Activated gamma-delta T cell treated with anti-CD3 and anti-CD28 coated beads, Interleukin-2, amount 50 U/mL, for 16 hours (primary cell): ENCODE data around the gene NT5C.
A peak's percentile ranks its signal among the peaks of the same experiment; 100 is the strongest.
"Not testable (repeated sequence)": the region's sequence is repeated elsewhere in the genome, so short reads cannot be mapped to it uniquely, and the experiment has no call there.

Experiments
- DNase-seq: peaks from one replicate; pipeline ENCODE4 v3.0.0-alpha.2; 2020; ENCODE audit warnings: low read depth

The NT5C gene

DNA sequence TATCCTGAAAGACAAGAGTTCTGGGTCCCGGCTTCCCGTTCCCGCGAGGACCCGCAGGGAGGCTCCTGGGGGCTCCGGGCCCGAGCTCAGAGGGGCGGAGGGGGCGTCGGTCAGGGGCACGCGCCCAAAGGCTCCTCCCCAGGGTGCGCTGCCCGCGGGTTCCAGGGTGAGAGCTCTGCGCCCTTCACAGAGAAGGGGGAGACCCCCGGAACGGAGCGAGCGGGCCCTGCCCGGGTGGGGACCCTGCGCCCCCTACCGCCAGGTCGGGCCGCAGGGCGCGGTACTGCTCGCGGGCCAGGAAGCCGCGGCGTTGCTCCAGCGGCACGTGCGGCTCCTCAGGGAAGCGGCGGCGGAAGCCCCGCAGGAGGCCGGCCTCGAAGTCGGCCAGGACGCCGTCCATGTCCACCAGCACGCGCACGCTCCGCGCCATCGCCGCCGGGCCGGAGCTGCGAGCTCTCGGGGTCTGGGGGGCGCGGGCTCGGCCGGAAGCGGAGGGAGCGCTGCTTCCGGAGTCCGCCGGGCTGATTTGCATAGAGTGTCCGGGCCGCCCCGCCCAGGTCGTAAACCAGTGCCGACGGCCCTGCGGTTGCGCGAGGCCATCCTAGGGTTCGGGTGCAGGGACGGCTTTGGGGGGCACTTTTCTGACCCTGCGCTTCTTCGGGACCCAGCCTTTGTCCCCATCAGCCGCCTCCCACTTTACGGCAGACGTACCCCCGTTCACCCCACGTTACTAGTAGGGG, at the start of gene NT5C:
Gene NT5C (minus strand): TSS at position 465 of the 740 bp plus-strand sequence. CDS start 35 bp downstream, at position 430.
- peak; percentile 41 for DNase-seq

DNA sequence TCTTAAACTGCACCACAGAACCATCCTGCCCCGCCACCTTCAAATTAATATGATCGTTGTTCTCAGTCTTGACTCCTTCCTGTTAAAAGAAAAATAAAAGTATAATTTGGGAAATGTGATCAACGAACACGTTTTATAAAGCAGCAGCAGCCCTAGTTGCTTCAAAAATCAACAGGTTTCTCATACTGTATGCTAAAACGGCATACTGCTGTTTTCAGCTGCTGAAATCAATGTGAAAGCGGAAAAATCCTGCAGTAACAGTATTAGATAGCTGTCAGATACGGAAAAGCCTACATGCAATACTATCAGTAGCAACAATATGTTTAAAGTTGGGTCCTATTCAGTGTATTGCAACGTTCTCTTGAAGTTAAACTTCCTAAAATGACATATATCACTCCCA, 49.6 kb upstream of the NT5C start:
- DNase-seq: no peak

DNA sequence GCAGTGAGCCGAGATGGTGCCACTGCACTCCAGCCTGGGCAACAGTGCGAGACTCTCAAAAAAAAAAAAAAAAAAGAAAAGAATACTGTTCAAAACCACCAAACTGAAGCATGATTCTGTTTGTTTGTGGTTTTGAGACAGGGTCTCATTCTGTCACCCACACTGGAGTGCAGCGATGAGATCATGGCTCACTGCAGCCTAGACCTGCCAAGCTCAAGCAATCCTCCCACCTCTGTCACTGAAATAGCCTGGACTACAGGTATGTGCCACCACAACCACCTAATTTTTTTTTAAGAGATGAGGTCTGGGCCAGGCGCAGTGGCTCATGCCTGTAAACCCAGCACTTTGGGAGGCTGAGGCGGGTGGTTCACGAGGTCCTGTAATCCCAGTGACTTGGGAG, 46.9 kb upstream of the NT5C start:
- no peak for DNase-seq

DNA sequence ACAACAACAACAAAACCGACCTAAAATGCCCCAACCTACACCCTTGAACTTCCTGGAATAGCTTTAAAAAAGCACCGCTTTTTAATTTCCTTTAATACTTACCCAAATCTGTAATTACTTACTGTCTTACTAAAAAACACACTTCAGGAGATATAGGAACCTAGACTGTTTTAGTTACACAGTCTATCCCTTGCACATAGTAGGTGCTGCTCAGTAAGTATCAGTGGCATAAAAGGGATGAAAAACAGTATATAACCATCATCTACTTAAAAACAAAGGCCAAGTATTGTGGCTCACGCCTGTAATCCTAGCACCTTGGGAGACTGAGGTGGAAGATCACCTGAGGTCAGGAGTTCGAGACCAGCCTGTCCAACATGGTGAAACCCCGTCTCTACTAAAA, 45.1 kb upstream of the NT5C start:
- DNase-seq: no peak

DNA sequence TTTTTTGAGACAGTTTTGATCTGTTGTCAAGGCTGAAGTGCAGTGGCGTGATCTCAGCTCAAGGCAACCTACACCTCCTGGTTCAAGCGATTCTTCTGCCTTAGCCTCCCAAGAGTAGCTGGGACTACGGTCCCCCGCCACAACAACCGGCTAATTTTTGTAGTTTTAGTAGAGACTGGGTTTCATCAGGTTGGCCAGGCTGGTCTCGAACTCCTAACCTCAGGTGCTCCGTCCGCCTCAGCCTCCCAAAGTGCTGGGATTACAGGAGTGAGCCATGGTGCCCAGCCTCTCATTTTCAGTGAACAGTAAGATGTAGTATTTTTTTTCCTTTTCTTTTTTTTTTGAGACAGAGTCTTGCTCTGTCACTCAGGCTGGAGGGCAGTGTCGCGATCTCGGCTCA, 43.5 kb upstream of the NT5C start:
- DNase-seq: no peak

DNA sequence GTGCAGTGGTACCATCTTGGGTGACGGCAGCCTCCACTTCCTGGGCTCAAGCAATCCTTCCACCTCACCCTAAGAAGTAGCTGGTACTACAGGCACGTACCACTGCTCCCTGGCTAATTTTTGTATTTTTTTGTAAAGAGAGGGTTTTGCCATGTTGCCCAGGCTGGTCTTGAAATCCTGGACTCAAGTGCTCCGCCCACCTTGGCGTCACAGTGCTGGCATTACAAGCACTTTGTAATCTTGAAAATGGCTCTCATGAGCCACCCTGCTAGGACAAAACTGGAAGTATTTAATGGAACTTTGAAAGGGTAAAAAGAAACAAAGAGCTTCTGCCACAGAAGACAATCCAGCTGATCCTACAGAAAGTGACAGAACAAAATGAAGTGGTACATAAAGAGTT, 42.0 kb upstream of the NT5C start:
- no peak for DNase-seq

DNA sequence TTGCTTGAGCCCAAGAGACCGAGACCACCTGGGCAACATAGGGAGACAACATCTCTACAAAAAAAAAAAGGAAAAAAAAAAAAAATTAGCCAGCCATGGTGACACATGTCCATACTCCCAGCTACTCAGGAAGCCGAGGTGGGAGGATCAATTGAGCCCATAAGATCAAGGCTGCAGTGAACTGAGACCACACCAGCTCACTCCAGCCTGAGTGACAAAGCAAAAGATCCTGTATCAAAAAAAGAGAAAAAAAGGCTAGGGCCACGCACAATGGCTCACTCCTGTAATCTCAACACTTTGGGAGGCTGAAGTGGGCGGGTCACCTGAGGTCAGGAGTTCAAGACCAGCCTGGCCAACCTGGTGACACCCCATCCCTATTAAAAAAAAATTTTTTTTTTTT, 37.5 kb upstream of the NT5C start:
- DNase-seq: no peak

DNA sequence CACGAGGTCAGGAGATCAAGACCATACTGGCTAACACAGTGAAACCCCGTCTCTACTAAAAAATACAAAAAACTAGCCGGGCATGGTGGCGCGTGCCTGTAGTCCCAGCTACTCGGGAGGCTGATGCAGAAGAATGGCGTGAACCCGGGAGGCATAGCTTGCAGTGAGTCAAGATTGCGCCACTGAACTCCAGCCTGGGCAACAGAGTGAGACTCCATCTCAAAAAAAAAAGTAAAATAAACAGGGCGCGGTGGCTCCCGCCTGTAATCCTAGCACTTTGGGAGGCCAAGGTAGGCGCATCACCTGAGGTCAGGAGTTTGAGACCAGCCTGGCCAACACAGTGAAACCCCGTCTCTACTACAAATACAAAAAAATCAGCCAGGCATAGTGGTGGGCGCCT, 33.1 kb upstream of the NT5C start:
- not testable (repeated sequence) for DNase-seq

DNA sequence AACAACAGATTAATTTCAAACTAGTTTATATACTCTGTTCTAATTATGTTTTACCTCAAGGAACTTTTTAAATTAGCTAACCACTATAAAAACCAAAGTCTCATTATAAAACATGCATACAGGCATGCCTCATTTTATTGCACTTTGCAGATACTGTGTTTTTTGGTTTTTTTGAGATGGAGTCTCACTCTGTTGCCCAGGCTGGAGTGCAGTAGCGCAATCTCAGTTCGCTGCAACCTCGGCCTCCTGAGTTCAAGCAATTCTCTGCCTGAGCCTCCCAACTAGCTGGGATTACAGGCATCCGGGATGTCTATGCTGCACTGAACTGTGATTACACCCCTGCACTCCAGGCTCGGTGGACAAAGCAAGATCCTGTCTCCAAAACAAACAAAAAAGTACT, 31.5 kb upstream of the NT5C start:
- DNase-seq: no peak

DNA sequence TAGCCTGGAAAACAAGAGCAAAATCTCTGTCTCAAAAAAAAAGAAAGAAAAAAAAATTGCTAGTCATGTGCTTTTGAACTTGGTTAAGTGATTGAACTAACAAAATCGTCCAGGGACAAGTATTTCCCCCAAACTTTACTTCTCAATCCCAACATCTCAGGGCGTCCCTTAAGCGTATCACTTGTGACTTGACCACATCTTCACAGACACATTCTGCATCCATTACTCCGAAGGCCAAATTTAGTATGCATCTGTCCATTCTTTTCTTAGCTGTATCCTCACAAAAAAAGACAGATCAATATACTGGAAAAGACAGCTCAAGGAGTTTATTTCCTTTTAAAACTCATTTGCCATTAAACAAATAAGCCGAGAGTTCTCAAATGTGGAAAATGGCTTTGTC, 28.7 kb upstream of the NT5C start:
- no peak for DNase-seq

DNA sequence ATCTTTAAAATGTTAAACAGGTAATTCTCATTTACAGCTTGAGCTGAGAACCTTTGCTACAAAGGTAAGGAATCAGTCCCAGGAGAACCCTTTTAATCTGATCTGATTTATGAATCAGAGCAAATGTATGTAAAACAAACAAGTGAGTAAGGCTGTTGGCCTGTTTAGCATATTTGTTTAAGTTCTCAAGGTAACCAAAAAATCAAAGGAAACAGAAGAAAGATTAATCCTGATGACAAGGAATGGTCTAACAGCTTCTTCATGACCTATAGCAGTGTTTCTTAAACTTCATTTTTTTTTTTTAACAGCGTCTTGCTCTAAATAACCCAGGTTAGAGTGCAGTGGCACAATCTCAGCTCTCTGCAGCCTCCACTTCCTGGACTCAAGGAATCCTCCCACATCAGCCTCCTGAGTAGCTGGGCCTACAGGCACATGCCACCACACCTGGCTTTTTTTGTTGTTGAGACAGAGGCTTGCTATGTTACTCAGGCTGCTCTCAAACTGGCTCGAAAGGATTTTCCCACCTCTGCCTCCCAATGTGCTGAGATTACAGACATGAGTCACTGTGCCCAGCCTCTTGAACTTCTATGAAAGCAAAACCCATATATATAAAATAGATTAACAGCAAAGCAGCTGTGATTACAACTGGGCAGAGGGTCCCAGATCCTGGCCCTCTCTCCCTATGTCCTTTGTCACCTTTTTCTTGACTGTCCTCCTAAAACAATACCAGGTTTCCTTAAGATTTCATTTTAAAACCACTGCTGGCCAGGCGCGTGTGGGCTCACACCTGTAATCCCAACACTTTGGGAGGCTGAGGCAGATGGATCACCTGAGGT, 27.9 kb upstream of the NT5C start:
- DNase-seq: no peak

DNA sequence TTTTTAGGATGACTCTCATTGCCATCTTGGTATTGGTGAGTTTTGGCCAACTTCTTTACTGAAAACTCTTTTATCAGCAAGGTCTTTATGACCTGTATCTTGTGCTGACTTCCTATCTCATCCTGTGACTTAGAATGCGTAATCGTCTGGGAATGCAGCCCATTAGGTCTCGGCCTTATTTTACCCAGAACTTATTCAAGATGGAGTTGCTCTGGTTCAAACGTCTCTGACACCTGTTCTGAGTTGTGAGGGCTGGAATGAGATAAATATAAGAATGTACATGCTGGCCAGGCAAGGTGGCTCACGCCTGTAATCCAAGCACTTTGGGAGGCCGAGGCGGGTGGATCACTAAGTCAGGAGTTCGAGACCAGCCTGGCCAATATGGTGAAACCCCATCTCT, 26.9 kb upstream of the NT5C start:
- not testable (repeated sequence) for DNase-seq

DNA sequence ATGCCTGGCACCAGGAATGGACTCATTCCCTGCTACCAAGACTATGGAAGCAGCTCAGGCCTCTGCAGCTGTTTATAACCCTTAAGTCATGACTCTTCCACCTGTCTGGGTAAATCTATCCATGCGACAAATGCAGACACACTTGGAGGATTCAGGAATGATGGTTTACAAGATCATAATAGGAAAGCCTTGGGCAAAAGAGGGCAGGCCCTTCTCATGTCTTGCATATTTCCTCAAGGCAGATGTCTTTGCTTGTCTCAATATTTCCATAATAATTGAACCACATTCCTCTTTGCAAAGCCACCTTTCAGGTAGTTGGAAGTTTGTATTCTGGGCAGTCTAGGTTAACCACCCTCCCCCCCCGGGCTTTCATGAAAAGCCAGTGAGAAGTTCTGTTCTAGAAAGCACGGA, 23.7 kb upstream of the NT5C start:
- no peak for DNase-seq

DNA sequence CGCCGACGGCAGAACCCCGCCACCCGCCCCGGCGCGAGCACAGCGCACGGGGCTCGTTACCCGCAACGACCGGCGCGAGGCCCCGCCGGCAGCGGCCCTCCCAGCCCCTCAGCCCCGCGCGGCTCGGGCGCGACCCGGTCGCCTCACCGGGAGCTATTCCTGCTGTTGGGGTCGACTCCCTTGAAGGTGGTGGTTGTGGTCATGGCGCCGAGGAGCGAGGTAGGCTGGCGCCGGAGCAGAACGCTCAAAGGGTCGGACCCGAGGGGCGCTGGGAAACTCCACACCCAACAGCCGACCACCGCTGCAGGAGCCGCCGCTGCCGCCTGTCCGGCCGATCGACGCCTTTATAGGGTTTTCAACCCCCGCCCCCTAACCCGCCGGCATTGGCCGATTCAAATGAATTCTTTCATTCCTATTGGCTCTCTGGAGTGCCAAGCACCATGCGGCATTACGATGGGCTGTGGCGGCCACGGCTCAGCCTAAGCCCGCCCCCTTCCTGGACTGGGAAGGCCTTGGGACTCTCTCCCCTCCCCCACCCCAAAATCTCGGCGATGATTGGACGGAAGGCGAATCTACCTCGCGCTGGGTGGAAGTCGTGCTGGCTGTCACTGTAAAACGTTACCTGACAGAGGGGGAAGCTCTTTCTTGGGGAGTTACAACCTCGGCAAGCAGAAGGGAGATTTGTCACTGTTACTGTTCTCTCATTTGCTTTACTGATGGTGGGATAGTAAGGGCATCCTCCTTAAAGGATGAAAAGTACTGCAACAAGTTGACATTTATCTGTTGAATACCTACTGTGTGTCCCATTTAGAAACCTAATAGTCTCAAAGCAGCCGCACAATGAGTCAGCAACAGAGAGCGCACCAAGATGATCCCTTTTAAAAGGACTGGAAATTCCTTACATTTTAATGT, 22.9 kb upstream of the NT5C start, which contains the start of gene JPT1:
Gene JPT1 (minus strand): TSS at position 318 of the 912 bp plus-strand sequence. CDS start 115 bp downstream, at position 203.
- DNase-seq: peak; percentile 94

DNA sequence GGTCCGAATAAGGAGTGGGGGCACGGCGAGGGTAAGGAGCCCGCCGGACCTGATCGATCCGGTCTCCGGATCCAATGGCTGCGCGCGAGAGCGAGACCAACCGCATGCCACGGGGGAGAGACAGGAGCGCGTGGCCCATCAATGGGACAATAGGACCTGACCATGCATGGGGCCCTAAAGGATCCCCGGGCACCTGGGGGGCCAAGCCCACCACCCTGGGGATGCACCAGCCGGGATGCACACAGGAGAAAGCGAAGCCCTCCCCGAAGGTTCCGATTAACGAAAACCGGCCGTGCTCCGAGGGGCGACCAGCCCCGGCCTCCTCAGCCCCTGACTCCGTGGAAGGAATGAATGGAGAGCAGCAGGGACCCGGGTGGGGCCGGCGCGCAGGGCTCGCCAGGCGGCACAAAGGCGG, 22.2 kb upstream of the NT5C start:
- DNase-seq: no peak

DNA sequence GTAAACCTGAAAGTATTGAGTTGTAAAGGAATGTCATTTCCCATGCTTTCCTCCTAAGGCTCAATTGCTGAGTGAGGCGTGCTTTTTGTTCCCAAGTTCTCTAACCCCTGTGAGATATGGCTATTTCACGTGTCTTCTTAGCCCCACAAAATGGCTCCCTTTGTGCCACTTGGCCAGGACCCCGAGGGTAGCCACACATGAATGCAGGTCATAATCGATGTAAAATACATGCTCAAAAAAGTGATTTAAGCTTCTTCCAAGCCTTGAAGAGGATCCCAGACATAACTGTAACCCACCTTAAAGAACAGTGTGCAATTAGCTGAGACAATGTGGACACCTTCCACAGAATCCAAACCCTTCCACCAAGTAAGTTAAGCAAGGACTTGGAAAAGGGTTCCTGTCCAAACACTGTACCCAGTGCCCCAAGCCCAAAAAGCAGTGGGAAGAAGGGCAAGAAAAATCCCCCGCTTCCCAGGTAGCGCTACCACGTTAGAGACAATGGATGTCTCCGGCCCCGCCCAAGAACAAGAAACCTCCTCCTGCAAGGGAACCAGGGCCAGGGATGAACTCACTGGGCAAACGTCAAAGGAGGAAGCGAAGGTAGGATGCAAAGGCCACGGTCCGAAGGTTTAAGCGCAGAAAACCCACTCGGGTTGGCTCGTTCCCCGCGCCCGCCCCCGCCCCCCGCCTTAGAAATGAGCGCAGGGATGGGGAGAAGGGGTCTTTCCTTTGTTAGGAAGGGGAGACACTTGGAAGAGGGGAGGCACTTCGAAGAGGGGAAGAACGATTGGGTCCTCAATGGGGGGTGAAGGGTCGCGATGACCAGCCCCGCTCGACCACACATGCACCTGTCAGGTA, 21.6 kb upstream of the NT5C start:
- DNase-seq: no peak

DNA sequence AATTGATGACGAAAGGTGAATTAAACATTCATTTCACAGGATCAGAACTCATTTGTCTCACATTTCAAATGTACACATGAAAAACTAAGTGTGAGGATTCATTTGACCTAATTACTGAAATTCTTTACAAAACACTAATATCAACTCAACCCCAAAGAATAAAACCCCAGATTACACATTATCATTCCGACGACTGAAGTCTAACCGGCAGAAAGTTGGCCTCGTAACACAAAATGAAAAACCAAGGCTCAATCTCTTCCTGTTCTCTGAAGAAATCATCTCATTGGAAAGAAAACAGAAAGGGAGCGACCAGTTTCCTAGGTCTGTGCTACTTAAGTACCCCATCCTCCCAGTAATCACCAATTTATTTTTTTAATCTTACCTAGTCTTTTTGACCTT, 21.0 kb upstream of the NT5C start:
- no peak for DNase-seq

DNA sequence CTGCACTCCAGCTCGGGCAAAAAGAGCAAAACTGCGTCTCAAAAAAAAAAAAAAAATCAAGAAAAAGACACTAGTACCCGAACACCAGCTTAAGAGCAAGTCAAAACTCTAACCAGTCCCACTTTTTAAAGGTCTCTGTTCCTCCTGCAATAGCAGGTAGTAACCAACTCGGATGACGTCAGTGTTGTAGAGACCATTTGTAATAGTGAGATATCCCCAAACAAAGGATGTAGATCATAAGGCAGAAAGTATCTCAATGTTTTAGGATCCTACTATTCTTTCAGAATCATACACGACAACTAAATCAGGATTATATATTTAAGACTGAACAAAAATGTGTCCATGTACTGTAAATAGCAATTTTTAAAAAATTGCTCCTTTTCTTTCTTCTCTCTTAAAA, 20.4 kb upstream of the NT5C start:
- no peak for DNase-seq

DNA sequence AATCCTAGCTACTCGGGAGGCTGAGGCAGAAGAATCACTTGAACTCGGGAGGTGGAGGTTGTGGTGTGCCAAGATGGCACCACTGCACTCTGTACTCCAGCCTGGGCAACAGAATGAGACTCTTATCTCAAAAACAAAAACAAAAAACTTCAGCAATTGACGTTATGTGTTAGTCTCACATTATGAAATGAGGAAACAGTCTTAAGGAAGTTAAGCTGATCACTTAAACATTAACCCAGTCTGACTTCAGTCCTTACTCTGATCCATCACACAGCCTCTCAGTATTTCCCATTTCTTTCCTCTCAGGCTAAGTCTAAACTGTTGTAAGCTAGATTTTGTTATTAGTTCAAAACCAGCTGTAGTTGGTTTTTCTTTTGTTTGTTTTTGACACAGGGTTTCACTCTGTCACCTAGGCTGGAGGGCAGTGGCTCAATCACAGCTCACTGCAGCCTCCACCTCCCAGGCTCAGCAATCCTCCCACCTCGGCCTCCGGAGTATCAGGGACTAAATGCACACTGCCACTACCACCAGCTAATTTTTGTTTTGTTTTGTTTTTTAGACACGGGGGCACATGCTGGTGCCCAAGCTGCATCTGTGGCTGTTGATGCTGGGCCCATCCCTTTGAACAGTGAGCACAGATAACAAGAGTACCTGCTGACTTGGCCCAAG, 16.5 kb upstream of the NT5C start:
- DNase-seq: no peak

DNA sequence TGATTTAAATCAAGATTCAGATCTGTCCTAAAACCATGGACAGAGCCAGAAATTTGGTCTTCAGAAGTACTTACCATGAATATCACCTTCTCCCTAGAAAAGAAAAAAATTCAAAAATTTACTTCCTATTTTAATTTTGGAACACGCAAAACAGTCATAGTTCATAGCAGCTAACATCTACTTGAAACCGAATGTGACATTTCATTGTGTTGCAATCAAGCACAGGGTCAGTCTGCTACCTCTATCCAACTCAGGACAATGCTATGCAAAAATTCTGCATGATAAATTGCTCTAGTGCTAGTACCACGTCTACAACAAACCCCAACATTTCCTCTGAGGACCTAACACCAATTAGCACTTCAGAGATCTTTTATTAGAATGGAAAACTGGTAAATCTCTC, 15.1 kb upstream of the NT5C start:
- no peak for DNase-seq
